ENCODE data around the gene TTBK1. TPM values are rescaled to one million over a fixed set of nuclear protein-coding genes. Genes with fewer than 3 reads are reported as not detected.

Gene TTBK1
- total and polyA plus RNA-seq, 10 of the 15 experiments (the other 5 are each of a cell fraction or from before 2014, with no cell fraction given) = 0.05 to 0.27 TPM; not detected in 8

- TF ChIP-seq E2F4 (IDR thresholded peaks at IDR 0.05; ENCODE audit: low read depth, low read length) = no peak
- no peak for TF ChIP-seq MEF2B (IDR thresholded peaks at IDR 0.05; ENCODE audit: partially characterized antibody, poor library complexity, severe bottlenecking)
- TF ChIP-seq RAD51 (IDR thresholded peaks at IDR 0.05) = no peak
- no peak for TF ChIP-seq IKZF1 (conservative IDR thresholded peaks at IDR 0.05)
- no peak for TF ChIP-seq SRF (IDR thresholded peaks at IDR 0.05; ENCODE audit: low read depth in 2 of 2, low read length in 2 of 2)
- TF ChIP-seq ZZZ3 (IDR thresholded peaks at IDR 0.05; ENCODE audit: control insufficient read depth, insufficient read length, low read depth) = no peak
- no peak for TF ChIP-seq ZNF622 (IDR thresholded peaks at IDR 0.05)
- TF ChIP-seq SREBF1 (IDR thresholded peaks at IDR 0.05; ENCODE audit: low read length) = no peak
- no peak for TF ChIP-seq TCF3 (IDR thresholded peaks at IDR 0.05; ENCODE audit: borderline replicate concordance, insufficient read depth, low read depth, low read length)
- TF ChIP-seq EP300 (IDR thresholded peaks at IDR 0.05; ENCODE audit: borderline replicate concordance in 1 of 2, control insufficient read depth in 1 of 2, low read depth in 2 of 2, low read length in 2 of 2) = no peak
- no peak for TF ChIP-seq ZNF24 (IDR thresholded peaks at IDR 0.05)
- TF ChIP-seq TARDBP (IDR thresholded peaks at IDR 0.05; ENCODE audit: borderline replicate concordance) = no peak
- no peak for TF ChIP-seq PAX8 (IDR thresholded peaks at IDR 0.05)
- no peak for TF ChIP-seq LARP7 (IDR thresholded peaks at IDR 0.05)
- TF ChIP-seq, protein P1, sequence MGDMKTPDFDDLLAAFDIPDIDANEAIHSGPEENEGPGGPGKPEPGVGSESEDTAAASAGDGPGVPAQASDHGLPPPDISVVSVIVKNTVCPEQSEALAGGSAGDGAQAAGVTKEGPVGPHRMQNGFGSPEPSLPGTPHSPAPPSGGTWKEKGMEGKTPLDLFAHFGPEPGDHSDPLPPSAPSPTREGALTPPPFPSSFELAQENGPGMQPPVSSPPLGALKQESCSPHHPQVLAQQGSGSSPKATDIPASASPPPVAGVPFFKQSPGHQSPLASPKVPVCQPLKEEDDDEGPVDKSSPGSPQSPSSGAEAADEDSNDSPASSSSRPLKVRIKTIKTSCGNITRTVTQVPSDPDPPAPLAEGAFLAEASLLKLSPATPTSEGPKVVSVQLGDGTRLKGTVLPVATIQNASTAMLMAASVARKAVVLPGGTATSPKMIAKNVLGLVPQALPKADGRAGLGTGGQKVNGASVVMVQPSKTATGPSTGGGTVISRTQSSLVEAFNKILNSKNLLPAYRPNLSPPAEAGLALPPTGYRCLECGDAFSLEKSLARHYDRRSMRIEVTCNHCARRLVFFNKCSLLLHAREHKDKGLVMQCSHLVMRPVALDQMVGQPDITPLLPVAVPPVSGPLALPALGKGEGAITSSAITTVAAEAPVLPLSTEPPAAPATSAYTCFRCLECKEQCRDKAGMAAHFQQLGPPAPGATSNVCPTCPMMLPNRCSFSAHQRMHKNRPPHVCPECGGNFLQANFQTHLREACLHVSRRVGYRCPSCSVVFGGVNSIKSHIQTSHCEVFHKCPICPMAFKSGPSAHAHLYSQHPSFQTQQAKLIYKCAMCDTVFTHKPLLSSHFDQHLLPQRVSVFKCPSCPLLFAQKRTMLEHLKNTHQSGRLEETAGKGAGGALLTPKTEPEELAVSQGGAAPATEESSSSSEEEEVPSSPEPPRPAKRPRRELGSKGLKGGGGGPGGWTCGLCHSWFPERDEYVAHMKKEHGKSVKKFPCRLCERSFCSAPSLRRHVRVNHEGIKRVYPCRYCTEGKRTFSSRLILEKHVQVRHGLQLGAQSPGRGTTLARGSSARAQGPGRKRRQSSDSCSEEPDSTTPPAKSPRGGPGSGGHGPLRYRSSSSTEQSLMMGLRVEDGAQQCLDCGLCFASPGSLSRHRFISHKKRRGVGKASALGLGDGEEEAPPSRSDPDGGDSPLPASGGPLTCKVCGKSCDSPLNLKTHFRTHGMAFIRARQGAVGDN (IDR thresholded peaks at IDR 0.05) = no peak
- TF ChIP-seq SMAD5 (IDR thresholded peaks at IDR 0.05; ENCODE audit: low read depth) = no peak
- Histone ChIP-seq H3K4me3 (no peak overlapping the region), H3K79me2 (ENCODE audit: control insufficient read depth, insufficient read depth, low read length) (no peaks in the 10 kb centered on the region), H3K36me3 (ENCODE audit: control insufficient read depth in 2 of 2, insufficient read depth in 2 of 2, low read length in 1 of 2) (no peaks in the 10 kb centered on the region), H4K20me1 (ENCODE audit: control insufficient read depth, insufficient read depth) (no peaks in the 10 kb centered on the region), H3K4me1 (ENCODE audit: control insufficient read depth, insufficient read depth, low read length) (peaks cover 23% of the 10 kb centered on the region), H3K9me3 (replicated peaks; ENCODE audit: control insufficient read depth, insufficient read depth, low read length) (no peaks in the 10 kb centered on the region), H3K9ac (ENCODE audit: control insufficient read depth, insufficient read depth, low read length) (no peak overlapping the region), H2AFZ (ENCODE audit: control insufficient read depth, low read depth, low read length) (no peak overlapping the region), H3K27ac (ENCODE audit: control insufficient read depth, insufficient read depth) (no peak overlapping the region), H3K4me2 (ENCODE audit: control insufficient read depth, insufficient read depth) (no peak overlapping the region), H3K27me3 (replicated peaks in 1 of 2; ENCODE audit: control insufficient read depth in 2 of 2, insufficient read depth in 2 of 2, low read length in 1 of 2) (no peaks in the 10 kb centered on the region; a peak in 1 of 4 replicates)
- in situ Hi-C loops (cut with MboI) (no loop called here), intact Hi-C loops (cut with micrococcal nuclease; ENCODE audit: unreplicated experiment) (no loop called here)
- DNase-seq (ENCODE audit: low read depth, low spot score) (no peak), ATAC-seq (no peak), FAIRE-seq (no peak)
- ChIA-PET RAD21 (ENCODE audit: unreplicated experiment) (no interaction called here), POLR2A (no interaction called here), CTCF (interaction anchor here (0.9 kb wide), 1 partner anchor 233 kb away, joined by 3 read pairs; no protein-coding TSS in a partner anchor), SMC1A (ENCODE audit: uncharacterized antibody, unreplicated experiment) (interaction anchor here (2.3 kb wide), 1 partner anchor 61 kb away, joined by 10 read pairs; no protein-coding TSS in a partner anchor)
- BruUV-seq (replicated peaks) = no TSS peak
- 62% methylated on average over 10 of the region's 10 CpGs for WGBS (ENCODE audit: insufficient coverage, insufficient replicate concordance, low lambda C conversion rate, missing lambda C conversion rate)
Measured at GRCh38 chr6:43274127-43274915, 31.0 kb downstream of the TTBK1 start.

All from GM12878 (cell line).